K562 (cell line): Measurements from ENCODE around the gene CTNNA3. TPM values are rescaled to one million over a fixed set of nuclear protein-coding genes. Genes with fewer than 3 reads are reported as not detected.

Source experiments
- CBX8 ChIP-seq: fragments of 200-600 bp; sonication (generic); IDR thresholded peaks from 2 replicates; pipeline ENCODE4 v1.6.1; 2012; ENCODE audit warnings: borderline replicate concordance, mixed run types, low read depth, mild to moderate bottlenecking, moderate library complexity, mixed read lengths, low read length, control low read depth, inconsistent platforms; ENCODE audit not compliant: poor library complexity, severe bottlenecking; ENCODE audit errors: extremely low read depth
- SNRNP70 ChIP-seq: fragments of 200-400 bp; formaldehyde crosslinking; optimal IDR thresholded peaks from 2 replicates; pipeline ENCODE3; 2017; ENCODE audit warnings: low read depth, low read length
- TOE1 ChIP-seq, 2 experiments: fragments of 450-650 bp in 1 of 2; sonication (generic) in 1 of 2; formaldehyde crosslinking in 1 of 2; IDR thresholded peaks; 2 replicates each; pipeline versions ENCODE4 v1.7.1 to v1.8.0; 2016 to 2022; ENCODE audit warnings: borderline replicate concordance in 2 of 2, mild to moderate bottlenecking in 2 of 2, antibody characterized with exemption in 1 of 2, inconsistent platforms in 1 of 2, low read depth in 1 of 2, missing genetic modification reagents in 1 of 2, moderate library complexity in 1 of 2
- TRIM25 ChIP-seq: fragments of 450-650 bp; IDR thresholded peaks from 2 replicates; pipeline ENCODE4 v1.7.0; 2016; ENCODE audit warnings: borderline replicate concordance
- ZKSCAN8 ChIP-seq: fragments of 200-800 bp; sonication (Bioruptor generic); IDR thresholded peaks from 2 replicates; pipeline ENCODE4 v1.6.1; 2016; ENCODE audit warnings: missing genetic modification characterization, missing compliant biosample characterization
- ZNF175 ChIP-seq: fragments of 200-800 bp; sonication (Bioruptor generic); IDR thresholded peaks from 2 replicates; pipeline ENCODE4 v1.6.1; 2016; ENCODE audit warnings: low read depth, mild to moderate bottlenecking, missing genetic modification characterization, missing compliant biosample characterization
- ZNF263 ChIP-seq: sonication (generic); formaldehyde crosslinking; IDR thresholded peaks from 2 replicates; pipeline ENCODE4 v1.8.0; 2022; ENCODE audit warnings: mild to moderate bottlenecking, missing genetic modification reagents, borderline replicate concordance
- ZNF507 ChIP-seq: conservative IDR thresholded peaks from 2 replicates; pipeline ENCODE4 v1.6.1; 2017; ENCODE audit warnings: missing genetic modification characterization, missing compliant biosample characterization
- ZNF79 ChIP-seq: fragments of 250-450 bp; sonication (Bioruptor Pico); IDR thresholded peaks from 2 replicates; pipeline ENCODE4 v1.4.0; 2020; ENCODE audit warnings: low read depth, mild to moderate bottlenecking, moderate library complexity
- polyA plus RNA-seq, 8 experiments: library from polyadenylated mRNA; depleted of rRNA in 4 of 8; stranded (reverse) in 5 of 8; unstranded in 3 of 8; fragments of >200 nt; fragmentation: Nextera tagmentation in 2 of 8; fragmentation: Illumina TruSeq in 1 of 8; extraction: Ambion mirVana in 2 of 8; extraction: Trizol in 1 of 8; gene quantifications; 2 replicates each; pipeline versions ENCODE4 v1.2.1 to v1.2.3, GENCODE V29; 2011 to 2014; ENCODE audit warnings: inconsistent platforms in 1 of 8, missing spikeins in 1 of 8
- total RNA-seq, 7 experiments: library from RNA; depleted of rRNA in 6 of 7; stranded (reverse); fragments of >200 nt in 6 of 7; fragmentation: Illumina TruSeq in 2 of 7; extraction: Trizol in 2 of 7; gene quantifications; 2 replicates each; pipeline versions ENCODE4 v1.2.1 to v1.2.3, GENCODE V29; 2011 to 2021; ENCODE audit warnings: low replicate concordance in 1 of 7
- TF ChIP-seq, protein P1 (sequence below): fragments of 450-650 bp; formaldehyde crosslinking; IDR thresholded peaks from 2 replicates; pipeline ENCODE4 v1.4.0; 2022; ENCODE audit warnings: missing genetic modification characterization
- TF ChIP-seq, protein P2 (sequence below): fragments of 250-450 bp; sonication (Bioruptor Pico); IDR thresholded peaks from 2 replicates; pipeline ENCODE4 v1.5.1; 2021; ENCODE audit warnings: mild to moderate bottlenecking
- TF ChIP-seq, protein P3 (sequence below), 2 experiments: IDR thresholded peaks; 2 replicates each; pipeline ENCODE4 v1.6.1; 2012; ENCODE audit warnings: improper control_type of control experiment in 2 of 2, low read depth in 2 of 2, low read length in 2 of 2, borderline replicate concordance in 1 of 2

Gene CTNNA3
- total and polyA plus RNA-seq, 9 of the 15 experiments (the other 6 are each of a cell fraction or from before 2014, with no cell fraction given) = 0.04 TPM; not detected in 8

- TF ChIP-seq TOE1 (IDR thresholded peaks at IDR 0.05; ENCODE audit: borderline replicate concordance) (no peak), TOE1 (CRISPR knock-in tag; IDR thresholded peaks at IDR 0.05; ENCODE audit: borderline replicate concordance, low read depth) (no peak), CBX8 (no peak), SNRNP70 (no peak), ZKSCAN8 (CRISPR knock-in tag) (no peak), ZNF263 (CRISPR knock-in tag) (no peak), ZNF175 (CRISPR knock-in tag) (no peak), TRIM25 (no peak), ZNF507 (tag) (no peak), ZNF79 (CRISPR knock-in tag) (no peak)
- TF ChIP-seq, protein P1, sequence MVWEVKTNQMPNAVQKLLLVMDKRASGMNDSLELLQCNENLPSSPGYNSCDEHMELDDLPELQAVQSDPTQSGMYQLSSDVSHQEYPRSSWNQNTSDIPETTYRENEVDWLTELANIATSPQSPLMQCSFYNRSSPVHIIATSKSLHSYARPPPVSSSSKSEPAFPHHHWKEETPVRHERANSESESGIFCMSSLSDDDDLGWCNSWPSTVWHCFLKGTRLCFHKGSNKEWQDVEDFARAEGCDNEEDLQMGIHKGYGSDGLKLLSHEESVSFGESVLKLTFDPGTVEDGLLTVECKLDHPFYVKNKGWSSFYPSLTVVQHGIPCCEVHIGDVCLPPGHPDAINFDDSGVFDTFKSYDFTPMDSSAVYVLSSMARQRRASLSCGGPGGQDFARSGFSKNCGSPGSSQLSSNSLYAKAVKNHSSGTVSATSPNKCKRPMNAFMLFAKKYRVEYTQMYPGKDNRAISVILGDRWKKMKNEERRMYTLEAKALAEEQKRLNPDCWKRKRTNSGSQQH = no peak
- TF ChIP-seq, protein P2, sequence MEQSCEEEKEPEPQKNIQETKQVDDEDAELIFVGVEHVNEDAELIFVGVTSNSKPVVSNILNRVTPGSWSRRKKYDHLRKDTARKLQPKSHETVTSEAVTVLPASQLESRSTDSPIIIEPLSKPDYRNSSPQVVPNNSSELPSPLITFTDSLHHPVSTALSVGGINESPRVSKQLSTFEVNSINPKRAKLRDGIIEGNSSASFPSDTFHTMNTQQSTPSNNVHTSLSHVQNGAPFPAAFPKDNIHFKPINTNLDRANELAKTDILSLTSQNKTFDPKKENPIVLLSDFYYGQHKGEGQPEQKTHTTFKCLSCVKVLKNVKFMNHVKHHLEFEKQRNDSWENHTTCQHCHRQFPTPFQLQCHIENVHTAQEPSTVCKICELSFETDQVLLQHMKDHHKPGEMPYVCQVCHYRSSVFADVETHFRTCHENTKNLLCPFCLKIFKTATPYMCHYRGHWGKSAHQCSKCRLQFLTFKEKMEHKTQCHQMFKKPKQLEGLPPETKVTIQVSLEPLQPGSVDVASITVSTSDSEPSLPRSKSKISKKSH (CRISPR knock-in tag) = no peak
- TF ChIP-seq, protein P3, sequence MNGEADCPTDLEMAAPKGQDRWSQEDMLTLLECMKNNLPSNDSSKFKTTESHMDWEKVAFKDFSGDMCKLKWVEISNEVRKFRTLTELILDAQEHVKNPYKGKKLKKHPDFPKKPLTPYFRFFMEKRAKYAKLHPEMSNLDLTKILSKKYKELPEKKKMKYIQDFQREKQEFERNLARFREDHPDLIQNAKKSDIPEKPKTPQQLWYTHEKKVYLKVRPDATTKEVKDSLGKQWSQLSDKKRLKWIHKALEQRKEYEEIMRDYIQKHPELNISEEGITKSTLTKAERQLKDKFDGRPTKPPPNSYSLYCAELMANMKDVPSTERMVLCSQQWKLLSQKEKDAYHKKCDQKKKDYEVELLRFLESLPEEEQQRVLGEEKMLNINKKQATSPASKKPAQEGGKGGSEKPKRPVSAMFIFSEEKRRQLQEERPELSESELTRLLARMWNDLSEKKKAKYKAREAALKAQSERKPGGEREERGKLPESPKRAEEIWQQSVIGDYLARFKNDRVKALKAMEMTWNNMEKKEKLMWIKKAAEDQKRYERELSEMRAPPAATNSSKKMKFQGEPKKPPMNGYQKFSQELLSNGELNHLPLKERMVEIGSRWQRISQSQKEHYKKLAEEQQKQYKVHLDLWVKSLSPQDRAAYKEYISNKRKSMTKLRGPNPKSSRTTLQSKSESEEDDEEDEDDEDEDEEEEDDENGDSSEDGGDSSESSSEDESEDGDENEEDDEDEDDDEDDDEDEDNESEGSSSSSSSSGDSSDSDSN (IDR thresholded peaks at IDR 0.05; ENCODE audit: borderline replicate concordance in 1 of 2, low read depth in 2 of 2, low read length in 2 of 2) = no peak
- TF ChIP-seq, all 486 proteins: peak for 0
Measured at GRCh38 chr10:66982053-66982420, 714.0 kb downstream of the CTNNA3 start (continued).
